Testis (tissue), 3 donors: ENCODE measurements around the gene SPATA25. TPM values are rescaled to one million over a fixed set of nuclear protein-coding genes. Genes with fewer than 3 reads are reported as not detected.

Experiments used
- DNase-seq: peaks from one replicate; pipeline ENCODE4 v3.0.0-alpha.2; 2019
- H3K27ac ChIP-seq, 2 donors: fragments of 200-600 bp; sonication (generic); one replicate each; pipeline ENCODE4 v1.5.1; 2019
- H3K27me3 ChIP-seq: fragments of 200-600 bp; sonication (generic); one replicate; pipeline ENCODE4 v1.5.1; 2019
- H3K36me3 ChIP-seq: fragments of 200-600 bp; sonication (generic); one replicate; pipeline ENCODE4 v1.5.1; 2017; ENCODE audit warnings: low read depth; ENCODE audit errors: missing control alignments
- H3K4me1 ChIP-seq: fragments of 200-600 bp; sonication (generic); one replicate; pipeline ENCODE4 v1.5.1; 2019
- H3K4me3 ChIP-seq, 2 donors: fragments of 200-600 bp; sonication (generic); one replicate each; pipeline ENCODE4 v1.5.1; 2017 to 2019
- H3K9me3 ChIP-seq: fragments of 200-600 bp; sonication (generic); one replicate; pipeline ENCODE4 v1.5.1; 2017
- POLR2A ChIP-seq: fragments of 450-650 bp; IDR thresholded peaks from one replicate; pipeline ENCODE4 v1.6.1; 2017; ENCODE audit warnings: antibody characterized with exemption, mild to moderate bottlenecking, moderate library complexity
- WGBS, 2 donors: methylation state at CpG; one replicate each; pipeline ENCODE4 v1.1.5; 2018; 5-methylcytosine and 5-hydroxymethylcytosine counted together
- intact Hi-C: fragments of 100-400 bp; cut with DNase I; formaldehyde crosslinking; loops from one replicate; pipeline ENCODE4 v1.15.1; 2023; ENCODE audit warnings: low total_unique reads
- polyA plus RNA-seq: library from polyadenylated mRNA; stranded (reverse); fragments of 350-450 nt; fragmentation: Illumina TruSeq; extraction: RNeasy Lipid Tissue Mini Kit (QIAGEN cat#74804); gene quantifications from one replicate; pipeline ENCODE4 v1.2.3, GENCODE V29; 2014; ENCODE audit warnings: low read depth, low replicate concordance; ENCODE audit not compliant: insufficient read depth
- total RNA-seq, 2 donors: library from RNA; depleted of rRNA; stranded (reverse); fragments of >200 nt; gene quantifications; one replicate each; pipeline ENCODE4 v1.2.3, GENCODE V29; 2016
- TF ChIP-seq, protein P1 (sequence below), 3 experiments: fragments of 450-650 bp in 2 of 3; fragments of 200-600 bp in 1 of 3; sonication (generic) in 1 of 3; IDR thresholded peaks; one replicate each; pipeline ENCODE4 v1.5.1; 2016 to 2019; ENCODE audit warnings: antibody characterized with exemption in 3 of 3, mild to moderate bottlenecking in 2 of 3, moderate library complexity in 1 of 3

SPATA25 gene
- total and polyA plus RNA-seq, 3 donors from 2014 or later: 14.9 to 59.4 (median 26.0) TPM

DNA sequence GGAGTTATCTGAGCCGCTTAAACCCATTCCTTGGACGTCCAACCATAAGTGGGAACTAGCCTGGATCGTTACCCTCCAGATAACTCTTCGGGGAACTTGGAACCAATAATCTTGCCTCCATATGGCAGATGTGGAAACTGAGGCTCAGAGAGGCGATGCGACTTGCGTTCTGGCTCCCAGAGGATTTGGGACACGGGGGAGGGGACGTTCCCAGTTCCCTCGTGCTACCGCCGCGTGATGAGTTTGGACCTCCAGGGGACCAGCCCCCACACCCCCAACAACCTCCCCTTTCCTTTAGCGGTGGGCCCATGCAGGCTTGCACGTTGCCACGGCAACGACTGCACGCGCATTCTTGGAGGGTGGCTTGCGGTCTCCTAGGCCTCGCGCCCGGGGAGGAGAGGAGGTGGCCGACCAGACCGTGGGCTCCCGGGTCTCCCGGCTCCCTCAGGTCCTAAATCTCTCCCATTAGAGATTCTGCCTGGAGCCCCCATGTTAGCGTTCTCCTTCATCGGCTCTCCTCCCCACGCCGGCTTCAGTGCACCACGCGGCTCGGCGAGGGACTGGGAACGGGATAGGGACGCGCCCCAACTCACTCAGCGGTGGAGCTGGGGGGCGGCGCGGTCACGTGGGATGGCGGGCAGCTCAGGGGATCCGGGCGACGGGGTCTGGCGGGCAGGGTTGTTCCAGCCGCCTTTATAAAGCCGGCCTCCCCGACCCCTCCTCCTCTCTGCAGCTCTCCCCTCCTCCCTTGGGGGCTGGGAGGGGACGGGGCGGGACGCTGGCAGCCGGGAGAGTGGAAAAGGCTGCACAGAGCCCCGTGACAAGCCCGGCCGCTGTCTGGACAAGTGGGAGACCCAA lies 24.3 kb upstream of the SPATA25 start, which contains the start of gene PLTP:
Gene PLTP, minus strand, starts transcription at position 670 of the 858 bp plus-strand sequence. CDS start 703 bp downstream, outside the sequence.
- peak; percentile 37 for TF ChIP-seq POLR2A
- TF ChIP-seq, protein P1, sequence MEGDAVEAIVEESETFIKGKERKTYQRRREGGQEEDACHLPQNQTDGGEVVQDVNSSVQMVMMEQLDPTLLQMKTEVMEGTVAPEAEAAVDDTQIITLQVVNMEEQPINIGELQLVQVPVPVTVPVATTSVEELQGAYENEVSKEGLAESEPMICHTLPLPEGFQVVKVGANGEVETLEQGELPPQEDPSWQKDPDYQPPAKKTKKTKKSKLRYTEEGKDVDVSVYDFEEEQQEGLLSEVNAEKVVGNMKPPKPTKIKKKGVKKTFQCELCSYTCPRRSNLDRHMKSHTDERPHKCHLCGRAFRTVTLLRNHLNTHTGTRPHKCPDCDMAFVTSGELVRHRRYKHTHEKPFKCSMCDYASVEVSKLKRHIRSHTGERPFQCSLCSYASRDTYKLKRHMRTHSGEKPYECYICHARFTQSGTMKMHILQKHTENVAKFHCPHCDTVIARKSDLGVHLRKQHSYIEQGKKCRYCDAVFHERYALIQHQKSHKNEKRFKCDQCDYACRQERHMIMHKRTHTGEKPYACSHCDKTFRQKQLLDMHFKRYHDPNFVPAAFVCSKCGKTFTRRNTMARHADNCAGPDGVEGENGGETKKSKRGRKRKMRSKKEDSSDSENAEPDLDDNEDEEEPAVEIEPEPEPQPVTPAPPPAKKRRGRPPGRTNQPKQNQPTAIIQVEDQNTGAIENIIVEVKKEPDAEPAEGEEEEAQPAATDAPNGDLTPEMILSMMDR (IDR thresholded peaks at IDR 0.05): no peak
- 1 to 2% methylated on average over 21 to 56 of the region's 58 CpGs for whole genome bisulfite sequencing, 2 donors
- peak within 1 kb of the TSS; percentile 49 to 67 for H3K4me3 ChIP-seq
- H3K9me3 ChIP-seq: no peaks in the 10 kb centered on the region
- no peaks in the 10 kb centered on the region for H3K36me3 ChIP-seq
- DNase-seq: peak; percentile 77
- intact Hi-C loops: no loop called here
- H3K27me3 ChIP-seq: no peaks in the 10 kb centered on the region
- H3K4me1 ChIP-seq: peaks cover 10% of the 10 kb centered on the region
- H3K27ac ChIP-seq: peak within 1 kb of the TSS; percentile 79 to 85

DNA sequence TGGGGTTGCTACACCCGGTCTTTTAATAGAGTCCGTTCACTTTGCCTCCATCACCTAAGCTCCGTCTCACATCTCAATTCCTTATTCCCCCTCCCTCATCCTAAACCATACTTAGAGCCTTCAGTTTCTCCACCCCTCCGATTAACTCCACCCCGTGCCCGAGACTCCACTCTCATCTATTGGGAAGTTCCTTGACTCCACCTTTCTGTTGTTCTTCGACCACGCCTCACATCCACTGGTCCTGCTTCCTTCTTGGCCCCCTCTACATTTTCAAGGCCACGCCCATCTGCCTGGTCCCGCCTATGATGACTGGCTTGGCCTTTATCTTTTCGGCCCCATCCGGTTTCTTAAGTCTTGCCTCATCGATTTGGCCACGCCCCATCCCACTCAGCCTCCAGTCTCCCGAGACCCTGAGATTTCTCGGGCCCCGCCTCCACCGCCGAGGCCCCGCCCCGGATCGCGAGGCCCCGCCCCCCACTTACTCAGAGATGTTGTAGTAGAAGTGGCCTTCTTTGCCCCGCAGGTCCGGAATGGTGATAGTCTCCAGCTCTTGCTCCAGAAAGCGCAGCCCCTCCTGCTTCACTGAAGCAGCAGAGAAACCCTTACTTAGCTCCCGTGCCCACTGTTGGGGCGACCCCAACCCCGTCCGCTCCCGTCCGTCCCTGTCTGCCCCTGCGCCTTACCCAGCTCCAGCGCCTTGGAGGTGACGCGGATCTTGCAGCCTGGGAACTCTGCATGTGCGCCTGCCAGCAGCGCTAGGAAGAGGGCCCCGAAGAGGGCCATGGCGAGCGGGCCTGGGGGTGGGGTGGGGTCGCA lies 23.5 kb upstream of the SPATA25 start:
- intact Hi-C loops: no loop called here
- H3K9me3 ChIP-seq: no peaks in the 10 kb centered on the region
- WGBS, 2 donors: 5% methylated on average over 39 to 43 of the region's 43 CpGs
- peak overlapping the region; percentile 49 to 67 for H3K4me3 ChIP-seq
- H3K4me1 ChIP-seq: peaks cover 10% of the 10 kb centered on the region
- no peaks in the 10 kb centered on the region for H3K36me3 ChIP-seq
- H3K27me3 ChIP-seq: no peaks in the 10 kb centered on the region
- H3K27ac ChIP-seq: peak overlapping the region; percentile 79 to 85
- peak; percentile 96 for DNase-seq
- TF ChIP-seq, protein P1 (IDR thresholded peaks at IDR 0.05): no peak
- TF ChIP-seq POLR2A: no peak

DNA sequence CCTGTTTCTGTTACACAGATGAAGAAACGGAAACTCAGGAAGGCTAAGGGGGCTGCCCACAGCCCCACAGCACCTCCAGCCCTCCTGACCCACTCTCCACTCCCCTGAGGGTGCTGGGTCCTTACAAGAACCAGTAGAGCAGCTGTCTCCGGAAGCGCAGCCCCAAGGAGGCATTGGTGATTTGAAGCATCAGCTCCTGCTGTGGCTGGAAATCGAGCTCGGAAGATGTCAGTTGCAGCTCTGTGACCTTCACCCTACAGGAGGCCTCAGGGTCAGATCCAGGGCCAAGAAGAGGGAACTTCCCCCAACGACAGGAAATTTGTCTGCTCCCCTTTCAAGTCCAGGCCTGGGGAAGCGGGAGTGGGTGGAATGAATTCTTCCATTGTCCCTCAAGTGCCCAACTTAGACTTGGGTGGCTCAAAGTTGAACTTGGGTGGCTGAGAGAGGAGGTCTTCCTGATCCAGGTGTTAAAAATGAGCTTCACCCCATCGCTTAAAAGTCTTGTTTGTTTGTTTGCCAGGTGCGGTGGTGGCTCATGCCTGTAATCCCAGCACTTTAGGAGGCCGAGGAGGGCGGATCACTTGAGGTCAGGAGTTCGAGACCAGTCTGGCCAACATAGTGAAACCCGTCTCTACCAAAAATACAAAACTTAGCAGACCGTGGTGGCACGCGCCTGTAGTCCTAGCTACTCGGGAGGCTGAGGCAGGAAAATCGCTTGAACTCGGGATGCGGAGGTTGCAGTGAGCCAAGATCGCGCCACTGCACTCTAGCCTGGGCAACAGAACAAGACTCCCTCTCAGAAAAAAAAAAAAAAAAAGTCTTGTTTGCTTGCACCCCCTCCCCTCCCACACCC lies 22.6 kb upstream of the SPATA25 start:
- DNase-seq: no peak
- TF ChIP-seq, protein P1 (IDR thresholded peaks at IDR 0.05): no peak
- TF ChIP-seq POLR2A: no peak
- Histone ChIP-seq H3K4me1 (peaks cover 10% of the 10 kb centered on the region), H3K27me3 (no peaks in the 10 kb centered on the region), H3K9me3 (no peaks in the 10 kb centered on the region), H3K27ac (peak overlapping the region in 1 of 2 donors; percentile 24), H3K36me3 (no peaks in the 10 kb centered on the region), H3K4me3 (peak overlapping the region; percentile 31 to 67)
- WGBS, 2 donors: 63 to 69% methylated on average over 21 to 22 of the region's 22 CpGs
- intact Hi-C loops: no loop called here

DNA sequence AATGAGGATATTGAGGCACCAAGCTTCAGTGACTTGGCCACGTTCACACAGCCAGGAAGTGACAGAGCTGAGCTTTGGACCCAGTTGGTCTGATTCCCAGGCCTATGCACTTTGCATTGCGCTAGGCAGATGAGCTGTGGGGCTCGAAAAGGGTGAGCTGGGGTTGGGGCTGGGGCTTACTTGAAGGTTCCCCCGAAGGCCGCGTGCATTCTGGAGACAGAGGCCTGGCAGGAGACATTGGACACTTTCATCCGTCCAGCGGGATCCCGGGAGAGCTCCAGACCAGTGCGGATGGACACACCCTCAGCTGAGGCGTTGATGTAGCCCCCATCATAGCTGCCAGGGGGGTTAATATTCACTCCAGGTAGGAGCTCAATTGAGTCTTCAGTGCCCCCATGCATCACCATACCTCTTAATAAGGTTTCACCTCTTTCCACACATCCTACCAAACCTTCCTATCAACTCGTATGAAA lies 21.9 kb upstream of the SPATA25 start:
- whole genome bisulfite sequencing, 2 donors: 72 to 88% methylated on average over 4 to 12 of the region's 12 CpGs
- intact Hi-C loops: no loop called here
- no peaks in the 10 kb centered on the region for H3K36me3 ChIP-seq
- no peaks in the 10 kb centered on the region for H3K9me3 ChIP-seq
- H3K4me3 ChIP-seq: no peak overlapping the region
- TF ChIP-seq, protein P1 (IDR thresholded peaks at IDR 0.05): no peak
- no peak for TF ChIP-seq POLR2A
- no peak for DNase-seq
- no peak overlapping the region for H3K27ac ChIP-seq
- peaks cover 10% of the 10 kb centered on the region for H3K4me1 ChIP-seq
- H3K27me3 ChIP-seq: no peaks in the 10 kb centered on the region
